CD4-positive, alpha-beta T cell (primary cell): Measurements from ENCODE around the gene MYH3. TPM values are rescaled to one million over a fixed set of nuclear protein-coding genes. Genes with fewer than 3 reads are reported as not detected.

Experiments used
- ATAC-seq: fragments of 200-7000 bp; cut with Tn5 transposase; one replicate; pipeline ENCODE4 v1.10.0; 2022; ENCODE audit warnings: mild to moderate bottlenecking; ENCODE audit not compliant: poor library complexity
- CTCF ChIA-PET: fragments of 350-600 bp; sonication (Branson Sonifier 250); formaldehyde crosslinking; loops from one replicate; lab custom pipeline; 2021; ENCODE audit warnings: antibody characterized with exemption, inconsistent platforms; lab: Charles Lee
- POLR2A ChIA-PET: fragments of 350-600 bp; sonication (Branson Sonifier 250); formaldehyde crosslinking; loops from one replicate; lab custom pipeline; 2021; ENCODE audit warnings: antibody characterized with exemption, inconsistent platforms; lab: Charles Lee
- DNase-seq, 14 experiments: peaks; one replicate each; pipeline ENCODE4 v3.0.0-alpha.2; 2013 to 2020; ENCODE audit warnings: mixed read lengths in 2 of 14
- H3K27ac ChIP-seq, 2 donors: one replicate each; pipeline versions ENCODE4 v1.5.1 to v1.7.0; 2013; ENCODE audit warnings: low read length in 2 of 2, low read depth in 1 of 2, mild to moderate bottlenecking in 1 of 2
- H3K27me3 ChIP-seq, 2 experiments: 1 replicate in 1 of 2; 2 replicates in 1 of 2; pipeline versions ENCODE4 v1.6.1 to v1.7.0; 2013; ENCODE audit warnings: low read length in 2 of 2, control low read depth in 1 of 2, mild to moderate bottlenecking in 1 of 2, moderate library complexity in 1 of 2; ENCODE audit not compliant: insufficient read depth in 2 of 2, control insufficient read depth in 1 of 2
- H3K36me3 ChIP-seq: one replicate; pipeline ENCODE4 v1.6.1; 2013; ENCODE audit warnings: low read length, control low read depth; ENCODE audit not compliant: insufficient read depth
- H3K4me1 ChIP-seq: one replicate; pipeline ENCODE4 v1.6.1; 2013; ENCODE audit warnings: low read length, control low read depth; ENCODE audit not compliant: insufficient read depth
- H3K4me3 ChIP-seq: one replicate; pipeline ENCODE4 v1.5.1; 2013; ENCODE audit warnings: mild to moderate bottlenecking, low read length, moderate library complexity
- H3K9me3 ChIP-seq, 2 experiments: 1 replicate in 1 of 2; 2 replicates in 1 of 2; pipeline versions ENCODE4 v1.6.1 to v1.7.0; 2013; ENCODE audit warnings: low read length in 2 of 2, mild to moderate bottlenecking in 2 of 2, control low read depth in 1 of 2, moderate library complexity in 1 of 2; ENCODE audit not compliant: control insufficient read depth in 1 of 2, insufficient read depth in 1 of 2
- H3K27ac Mint-ChIP-seq: one replicate; pipeline ENCODE4 v1.8.0; 2020; ENCODE audit warnings: mixed read lengths
- H3K27me3 Mint-ChIP-seq: one replicate; pipeline ENCODE4 v1.8.0; 2021; ENCODE audit warnings: mixed read lengths
- H3K36me3 Mint-ChIP-seq: one replicate; pipeline ENCODE4 v1.8.0; 2021; ENCODE audit warnings: low read depth, mixed read lengths
- H3K4me1 Mint-ChIP-seq: one replicate; pipeline ENCODE4 v1.8.0; 2021; ENCODE audit warnings: low read depth, mixed read lengths
- H3K4me3 Mint-ChIP-seq: one replicate; pipeline ENCODE4 v1.8.0; 2020; ENCODE audit warnings: mild to moderate bottlenecking, mixed read lengths
- H3K9me3 Mint-ChIP-seq: one replicate; pipeline ENCODE4 v1.8.0; 2020; ENCODE audit warnings: mixed read lengths
- CTCF ChIP-seq: fragments of 200-600 bp; IDR thresholded peaks from one replicate; pipeline ENCODE4 v1.8.0; 2022; ENCODE audit warnings: antibody characterized with exemption, mild to moderate bottlenecking
- intact Hi-C, 2 experiments: fragments of 100-400 bp; cut with DNase I in 1 of 2; cut with micrococcal nuclease in 1 of 2; formaldehyde crosslinking; loops; one replicate each; pipeline versions ENCODE4 v1.15.1 to v1.9.0; 2023 to 2025; cut with DNase I, micrococcal nuclease
- total RNA-seq, 174 experiments: library from RNA in 2 of 174; stranded (reverse) in 2 of 174; gene quantifications; one replicate each; pipeline ENCODE4 v1.2.3 and lab custom pipeline; 2021 to 2026

The MYH3 gene
- total RNA-seq, 2 experiments from 2014 or later = 5.4 to 5.6 TPM

- no peak for DNase-seq
- H3K36me3 Mint-ChIP-seq = no peaks in the 10 kb centered on the region
- ATAC-seq = no peak
- no peak overlapping the region for H3K4me3 Mint-ChIP-seq
- Histone ChIP-seq H3K27me3 (peaks cover 0 to 2% of the 10 kb centered on the region in 2 experiments), H3K27ac (no peak overlapping the region), H3K36me3 (no peaks in the 10 kb centered on the region), H3K9me3 (no peaks in the 10 kb centered on the region), H3K4me1 (no peaks in the 10 kb centered on the region), H3K4me3 (no peak overlapping the region)
- ChIA-PET CTCF (interaction anchor here (0.7 kb wide), 1 partner anchor 233 kb away, joined by 3 read pairs; no protein-coding TSS in a partner anchor), POLR2A (no interaction called here)
- H3K9me3 Mint-ChIP-seq = no peaks in the 10 kb centered on the region
- no peak for TF ChIP-seq CTCF
- intact Hi-C loops = no loop called here
- H3K4me1 Mint-ChIP-seq = no peaks in the 10 kb centered on the region
- H3K27ac Mint-ChIP-seq = no peak overlapping the region
- H3K27me3 Mint-ChIP-seq = peaks cover 3% of the 10 kb centered on the region
These were observed 35.7 kb downstream of the MYH3 start for GRCh38 chr17:10621397-10621796.

- H3K36me3 Mint-ChIP-seq = no peaks in the 10 kb centered on the region
- ChIA-PET POLR2A (no interaction called here), CTCF (no interaction called here)
- H3K4me3 Mint-ChIP-seq = no peak overlapping the region
- Histone ChIP-seq H3K27me3 (peaks cover 0 to 2% of the 10 kb centered on the region in 2 experiments), H3K4me1 (no peaks in the 10 kb centered on the region), H3K27ac (no peak overlapping the region), H3K36me3 (no peaks in the 10 kb centered on the region), H3K4me3 (no peak overlapping the region), H3K9me3 (no peaks in the 10 kb centered on the region)
- no peak overlapping the region for H3K27ac Mint-ChIP-seq
- DNase-seq (no peak), ATAC-seq (no peak)
- no peaks in the 10 kb centered on the region for H3K9me3 Mint-ChIP-seq
- intact Hi-C loops = no loop called here
- H3K27me3 Mint-ChIP-seq = peaks cover 3% of the 10 kb centered on the region
- H3K4me1 Mint-ChIP-seq = no peaks in the 10 kb centered on the region
- no peak for TF ChIP-seq CTCF
These were observed 36.3 kb downstream of the MYH3 start for GRCh38 chr17:10620823-10621222.

- H3K27ac ChIP-seq = no peak overlapping the region
- intact Hi-C loops = loop anchor here (2.0 to 10.0 kb wide), 3 partner anchors 691 to 893 kb away; no protein-coding TSS in a partner anchor
- ATAC-seq (peak; percentile 83), DNase-seq (peak; percentile 22 to 73 (median 40))
- H3K27me3 Mint-ChIP-seq = peaks cover 3% of the 10 kb centered on the region
- peak; percentile 82 for TF ChIP-seq CTCF
- no peaks in the 10 kb centered on the region for H3K4me1 ChIP-seq
- H3K36me3 Mint-ChIP-seq = no peaks in the 10 kb centered on the region
- H3K9me3 ChIP-seq = no peaks in the 10 kb centered on the region
- H3K4me3 ChIP-seq = no peak overlapping the region
- POLR2A ChIA-PET = no interaction called here
- peaks cover 0 to 2% of the 10 kb centered on the region in 2 experiments for H3K27me3 ChIP-seq
- H3K27ac Mint-ChIP-seq = no peak overlapping the region
- CTCF ChIA-PET = interaction anchor here (0.8 to 1.8 kb wide), 5 partner anchors 10 to 230 kb away, joined by 3 to 4 read pairs (median 3); no protein-coding TSS in a partner anchor
- H3K4me3 Mint-ChIP-seq = no peak overlapping the region
- no peaks in the 10 kb centered on the region for H3K4me1 Mint-ChIP-seq
- no peaks in the 10 kb centered on the region for H3K36me3 ChIP-seq
- no peaks in the 10 kb centered on the region for H3K9me3 Mint-ChIP-seq
These were observed 38.9 kb downstream of the MYH3 start for GRCh38 chr17:10618202-10618635.
